ENCODE results near the gene CRK.

CRK gene

DNA sequence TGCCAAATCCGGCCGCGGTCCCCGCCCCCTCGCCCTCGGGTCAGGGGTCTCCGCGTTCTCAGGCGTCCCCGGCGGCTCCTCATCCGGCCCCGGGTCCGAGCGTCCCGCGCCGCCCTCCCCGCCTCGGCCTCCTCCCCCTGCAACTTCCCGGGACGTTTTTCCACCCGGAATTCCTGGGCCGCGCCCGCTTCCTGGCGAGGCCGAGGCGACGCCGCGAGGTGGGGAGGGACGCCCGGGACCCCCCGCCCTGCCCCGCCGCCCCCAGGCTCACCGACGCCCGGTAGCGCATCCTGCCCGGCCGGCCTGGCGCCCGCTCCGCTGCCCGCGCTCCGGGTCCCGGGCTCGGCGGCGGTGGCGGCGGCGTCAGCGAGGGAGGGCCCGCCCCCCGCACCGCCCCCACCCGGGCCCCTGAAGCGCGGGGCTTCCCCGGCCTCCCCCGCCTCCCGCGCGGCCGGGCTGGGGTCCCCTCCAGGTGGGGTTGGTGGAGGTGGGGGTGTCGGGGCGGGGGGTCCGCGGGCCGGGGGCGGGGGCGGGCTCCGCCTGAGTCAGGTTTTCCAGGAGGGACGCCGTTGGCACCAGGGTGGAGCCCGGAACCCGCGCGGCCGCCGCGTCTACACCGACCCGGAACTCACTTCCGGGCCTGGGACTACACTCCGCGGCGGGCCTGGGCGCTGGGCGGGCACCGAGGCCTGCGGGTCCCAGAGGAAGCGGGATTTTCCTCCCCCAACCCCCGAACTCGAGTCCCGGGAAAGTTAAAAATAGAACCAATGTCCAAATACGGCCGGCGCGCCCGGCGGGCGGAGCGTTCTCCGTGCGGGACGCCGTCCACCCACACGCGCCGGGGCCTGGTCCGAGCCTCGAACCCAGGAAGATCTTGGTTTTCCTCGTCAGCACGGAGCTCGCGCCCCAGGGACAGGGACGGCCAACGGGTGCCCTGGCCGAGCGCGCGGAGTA lies 29.7 kb upstream of the CRK start:
- DNase-seq = peak; percentile 74 to 78

DNA sequence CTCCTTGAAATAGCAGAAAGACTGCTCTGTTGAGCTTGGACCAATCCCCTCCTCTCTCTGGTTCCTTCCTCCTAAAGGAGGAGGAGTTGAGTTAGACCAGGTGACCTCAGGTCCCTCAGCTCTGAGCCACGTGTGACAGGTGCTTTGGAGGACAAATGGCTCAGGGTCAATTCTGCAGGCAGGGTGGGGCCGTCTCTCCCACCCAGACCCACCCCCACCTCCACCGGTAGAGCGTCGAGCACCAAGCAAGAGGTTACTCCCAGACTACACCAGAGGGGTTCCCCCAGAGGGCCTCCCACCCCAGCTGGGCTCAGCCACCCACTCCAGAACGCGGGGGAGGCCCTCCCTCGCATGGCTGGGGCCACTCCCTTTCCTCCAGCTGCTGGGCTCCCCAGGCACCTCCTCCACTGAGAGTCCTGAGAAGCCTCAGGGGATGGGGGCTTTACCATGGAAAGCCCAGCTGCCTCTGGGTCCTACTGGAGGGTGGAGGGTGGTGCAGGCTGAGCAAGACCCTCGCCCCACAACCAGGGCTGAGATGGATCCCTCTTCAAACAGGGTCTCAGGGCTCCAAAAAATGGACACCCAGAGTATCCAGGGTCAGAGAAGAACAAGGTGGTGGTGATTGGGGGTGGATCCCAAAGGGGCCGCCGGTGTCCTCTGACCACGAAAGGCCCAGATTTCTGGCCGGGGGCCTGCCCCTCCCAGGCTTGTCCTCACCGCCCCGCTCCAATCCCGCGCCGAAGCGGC lies 28.8 kb upstream of the CRK start:
- peak in 1 of 2 experiments; percentile 59 for DNase-seq

- no peak for DNase-seq
These were observed 28.1 kb upstream of the CRK start for GRCh38 chr17:1484060-1484535.

GRCh38 chr17:1482680-1483079 lies 26.6 kb upstream of the CRK start:
- no peak for DNase-seq

DNA sequence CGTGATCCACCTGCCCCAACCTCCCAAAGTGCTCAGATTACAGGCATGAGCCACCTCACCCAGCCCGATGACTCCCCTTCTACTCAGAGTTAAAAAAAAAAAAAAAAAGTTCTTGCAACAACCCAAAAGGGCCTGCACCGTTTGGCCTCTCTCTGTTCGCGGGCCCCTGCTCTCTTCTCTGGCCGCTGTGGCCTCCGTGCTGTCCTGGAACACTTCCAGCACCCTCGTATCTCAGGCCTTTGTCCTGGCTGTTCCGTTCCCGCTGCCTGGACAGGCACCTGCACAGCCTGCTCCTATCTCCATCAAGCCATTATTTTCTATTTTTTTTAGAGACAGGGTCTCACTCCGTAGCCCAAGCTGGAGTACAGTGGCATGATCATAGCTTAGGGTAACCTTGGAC lies 25.7 kb upstream of the CRK start:
- no peak for DNase-seq

GRCh38 chr17:1480747-1481465 lies 24.9 kb upstream of the CRK start:
- no peak for DNase-seq

DNA sequence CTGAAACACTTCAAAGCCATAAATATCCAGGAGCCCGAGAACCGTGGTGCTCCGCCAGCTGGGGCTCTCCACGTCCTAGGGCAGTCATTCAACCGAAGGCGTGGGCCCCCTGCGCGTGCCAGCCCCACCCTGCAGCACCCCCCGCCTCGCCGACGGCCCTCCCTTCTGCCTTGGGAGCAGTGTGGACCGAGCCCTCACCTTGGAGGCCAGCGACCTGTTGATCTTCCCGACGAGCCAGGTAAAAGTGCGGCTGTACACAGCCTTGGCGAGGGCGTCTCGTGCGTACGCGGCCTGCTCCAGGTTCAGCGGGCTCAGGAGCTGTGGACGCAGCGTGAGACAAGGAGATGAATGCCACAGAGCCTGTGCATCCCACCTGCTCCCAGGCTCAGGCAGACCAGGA lies 22.4 kb upstream of the CRK start:
- no peak for DNase-seq

- no peak for DNase-seq
These were observed 19.4 kb upstream of the CRK start for GRCh38 chr17:1475321-1475854.

GRCh38 chr17:1474402-1475189 lies 18.6 kb upstream of the CRK start:
- no peak for DNase-seq

GRCh38 chr17:1473841-1474240 lies 17.8 kb upstream of the CRK start:
- peak in 1 of 2 experiments; percentile 34 for DNase-seq

- peak in 1 of 2 experiments; percentile 41 for DNase-seq
These were observed 17.1 kb upstream of the CRK start for GRCh38 chr17:1473170-1473569.

DNA sequence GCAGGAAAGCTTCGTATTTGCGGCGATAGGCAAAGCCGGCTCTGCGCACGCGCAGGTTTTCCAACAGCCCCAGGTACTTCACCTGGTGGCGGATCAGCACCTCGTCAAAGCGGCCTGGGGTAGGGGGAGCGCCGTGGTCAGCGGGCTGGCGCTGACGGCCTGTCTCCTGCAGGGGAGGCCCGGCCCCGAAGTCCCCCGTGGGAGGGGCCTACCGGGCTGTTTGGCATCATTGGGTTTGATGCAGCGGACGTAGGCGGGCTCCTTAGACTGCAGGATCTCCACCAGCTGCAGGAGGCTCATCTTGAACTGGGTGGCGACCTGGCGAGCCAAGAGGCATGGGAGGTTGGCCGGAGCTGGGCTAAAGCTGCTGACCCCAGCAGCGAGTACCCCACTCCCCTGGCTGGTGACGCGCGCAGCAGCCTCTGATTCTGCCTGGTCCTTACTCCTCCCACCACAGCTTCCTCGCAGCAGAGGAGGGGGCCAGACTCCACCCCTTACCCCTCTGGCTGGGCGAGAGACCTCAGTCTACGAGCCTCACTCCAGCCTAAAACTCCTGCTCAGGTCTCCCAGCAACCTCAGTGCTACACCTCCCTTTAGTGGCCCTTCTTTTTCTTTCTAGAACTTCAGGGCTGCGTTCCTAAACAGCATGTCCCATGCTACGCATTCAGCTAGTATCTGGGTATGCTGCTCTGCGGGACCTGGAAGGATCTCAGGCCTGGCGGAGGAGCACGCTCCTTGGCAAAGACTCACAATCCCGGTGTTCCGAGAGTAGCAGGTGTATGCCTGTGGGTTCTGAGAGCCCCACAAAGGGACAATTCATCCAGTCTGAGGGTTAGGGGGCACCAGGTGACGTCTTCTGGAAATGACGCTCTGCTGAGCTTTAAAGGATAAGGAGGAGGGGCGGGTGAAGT lies 16.1 kb upstream of the CRK start:
- no peak for DNase-seq

DNA sequence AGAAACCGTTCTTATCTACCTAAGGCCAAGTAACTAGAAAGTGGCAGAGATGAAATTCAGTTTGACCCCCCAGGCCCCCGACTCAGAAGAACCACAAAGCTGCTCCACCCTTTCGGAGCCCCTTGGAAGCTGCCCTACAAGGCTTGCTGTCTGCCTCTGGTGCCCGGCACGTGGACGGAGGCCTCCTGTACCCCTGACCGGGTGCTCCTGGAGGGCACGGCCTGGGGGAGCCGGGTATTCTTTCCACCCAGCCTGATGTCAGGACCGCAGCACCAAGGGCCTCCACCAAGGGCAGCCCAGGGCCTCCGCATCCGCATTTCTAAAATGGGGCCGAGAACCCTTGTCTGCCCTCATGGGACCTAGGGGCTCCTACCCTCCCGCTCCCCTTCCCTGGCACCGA lies 15.5 kb upstream of the CRK start:
- DNase-seq = no peak

DNA sequence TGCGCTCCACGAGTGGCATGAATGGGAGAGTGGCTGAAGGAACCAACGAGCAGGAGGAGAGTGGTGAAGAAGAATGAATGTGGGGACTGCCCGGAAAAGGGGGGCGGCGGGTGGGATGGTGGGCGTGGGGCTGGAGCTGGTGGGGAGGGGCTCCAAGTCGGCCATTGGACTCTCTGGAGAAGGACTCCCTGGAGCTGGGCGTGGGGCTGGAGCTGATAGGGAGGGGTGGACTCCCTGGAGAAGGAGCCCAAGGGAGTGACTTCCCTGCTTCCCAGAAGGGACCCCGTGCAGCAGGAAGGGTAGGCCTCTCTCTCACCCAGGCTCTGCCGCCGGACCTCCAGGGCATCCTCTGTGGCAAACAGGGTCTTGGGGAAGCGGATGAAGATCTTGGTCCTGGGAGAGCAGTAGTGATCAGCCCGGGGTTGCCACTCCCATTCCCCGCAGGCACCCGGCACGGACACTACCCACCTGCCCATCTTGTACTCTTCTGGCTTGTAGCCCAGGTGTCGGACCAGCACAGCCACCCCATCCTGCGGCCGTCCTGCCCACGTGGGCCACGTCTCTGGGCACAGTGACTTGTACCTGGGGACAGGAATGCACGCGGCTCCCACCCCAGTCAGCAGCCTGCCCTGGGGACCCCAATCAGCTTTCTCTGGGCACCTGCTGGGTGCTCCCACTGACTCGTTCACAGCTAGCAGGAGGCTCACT lies 14.9 kb upstream of the CRK start:
- no peak for DNase-seq

GRCh38 chr17:1470071-1470754 lies 14.2 kb upstream of the CRK start:
- no peak for DNase-seq

- no peak for DNase-seq
These were observed 13.3 kb upstream of the CRK start for GRCh38 chr17:1469231-1469852.

DNA sequence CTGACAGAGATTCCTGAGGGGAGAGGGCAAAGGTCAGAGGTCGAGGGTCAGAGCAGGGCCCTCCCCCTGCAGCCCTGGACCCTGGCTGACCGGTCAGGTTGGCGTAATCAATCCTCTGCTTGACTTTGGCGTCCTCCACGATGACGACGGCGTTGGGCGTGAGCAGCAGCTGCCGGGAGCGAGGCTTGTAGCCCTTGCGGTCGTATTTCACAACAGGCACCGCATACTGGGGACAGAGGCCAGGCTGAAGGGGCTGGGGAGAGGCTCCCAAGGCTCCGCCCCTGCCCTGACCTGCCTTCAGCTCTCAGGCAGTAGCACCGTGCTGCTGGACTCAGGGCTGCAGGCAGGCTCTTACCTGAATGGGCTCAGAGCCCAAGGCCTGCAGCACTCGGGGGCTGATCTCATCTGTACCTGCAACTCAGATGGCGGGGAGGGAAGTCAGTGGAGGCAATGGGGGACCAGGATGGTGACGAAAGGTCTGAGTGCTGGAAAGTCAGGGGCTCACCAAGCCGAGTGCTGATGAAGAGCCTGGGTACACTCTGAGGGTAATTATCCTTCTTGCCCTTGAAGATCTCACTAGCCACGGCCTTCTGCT lies 12.0 kb upstream of the CRK start:
- DNase-seq = no peak

DNA sequence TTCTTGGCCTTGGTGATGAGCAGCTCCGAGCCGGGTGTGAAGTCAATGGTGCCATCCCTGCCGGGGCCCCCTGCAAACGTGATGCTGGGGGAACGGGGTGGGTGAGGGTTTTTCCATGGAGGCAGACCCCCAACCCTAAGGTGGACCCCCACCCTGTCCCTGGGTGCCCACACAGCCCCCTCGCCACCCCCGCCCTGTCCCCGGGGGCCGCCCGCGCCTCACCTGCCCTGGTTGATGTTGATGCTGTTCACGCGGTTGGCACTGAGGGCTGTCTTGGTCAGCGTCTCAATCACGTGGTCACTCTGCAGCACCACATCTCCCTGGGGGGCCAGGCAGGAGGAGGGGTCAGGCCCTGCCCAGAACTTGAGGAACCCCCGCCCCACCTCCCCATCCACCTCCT lies 11.2 kb upstream of the CRK start:
- no peak for DNase-seq

- DNase-seq = no peak
These were observed 8.2 kb upstream of the CRK start for GRCh38 chr17:1464186-1464585.
